ENCODE results near the gene NISCH. TPM values are rescaled to one million over a fixed set of nuclear protein-coding genes. Genes with fewer than 3 reads are reported as not detected.

Gene NISCH
- total RNA-seq, 2 donors from 2014 or later = 57.3 to 58.1 TPM

DNA sequence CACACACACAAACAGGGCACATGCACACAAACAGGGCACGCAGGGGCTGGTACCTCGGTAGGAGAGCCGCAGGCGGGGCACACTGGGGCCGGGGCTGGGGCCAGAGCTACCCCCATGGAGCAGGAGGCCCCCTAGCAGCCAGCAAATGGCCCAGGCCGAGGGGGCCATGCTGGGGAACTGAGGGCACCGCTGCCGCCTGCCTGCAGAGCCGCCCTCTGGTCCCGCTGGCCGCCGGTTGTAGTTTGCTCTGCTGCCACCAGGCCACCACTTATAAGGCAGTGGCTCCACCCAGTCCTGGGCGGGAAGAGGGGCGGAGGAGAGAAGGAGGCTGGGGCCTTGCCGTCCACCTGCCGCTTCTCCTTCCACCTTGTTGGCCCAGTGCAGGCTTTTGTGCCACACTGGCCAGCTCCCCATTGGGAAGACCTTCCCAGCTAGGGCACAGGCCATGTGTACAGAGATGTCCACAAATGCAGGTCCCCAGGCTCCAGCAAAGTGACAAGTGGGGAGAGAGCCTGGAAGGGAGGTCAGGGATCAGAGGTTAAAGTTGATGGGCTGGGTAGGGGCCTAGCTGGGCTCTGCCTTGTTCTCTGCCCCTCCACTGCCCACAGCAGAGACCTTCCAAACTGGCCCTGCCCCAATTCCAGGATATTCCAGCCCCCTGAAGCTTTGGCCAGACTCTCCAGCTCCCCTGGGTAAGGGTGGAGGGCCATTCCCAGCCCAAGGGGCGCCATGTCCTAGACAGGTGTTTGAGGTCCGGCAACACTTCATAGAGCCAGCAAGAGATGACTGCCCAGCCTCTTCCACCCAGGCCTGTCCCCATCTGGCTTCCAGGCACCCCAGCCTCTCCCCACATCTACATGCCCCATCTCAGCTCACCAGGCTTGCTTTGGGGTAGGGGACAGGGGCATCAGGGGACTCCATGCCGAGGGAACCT lies 10.3 kb upstream of the NISCH start, which contains the start of gene SEMA3G:
Gene SEMA3G, minus strand, starts transcription at position 244 of the 934 bp plus-strand sequence. Its CDS starts 76 bp downstream, at position 168.
- DNase-seq (peak; percentile 81 to 87), ATAC-seq (peak; percentile 93)
- intact Hi-C loops (cut with DNase I, micrococcal nuclease) = no loop called here

DNA sequence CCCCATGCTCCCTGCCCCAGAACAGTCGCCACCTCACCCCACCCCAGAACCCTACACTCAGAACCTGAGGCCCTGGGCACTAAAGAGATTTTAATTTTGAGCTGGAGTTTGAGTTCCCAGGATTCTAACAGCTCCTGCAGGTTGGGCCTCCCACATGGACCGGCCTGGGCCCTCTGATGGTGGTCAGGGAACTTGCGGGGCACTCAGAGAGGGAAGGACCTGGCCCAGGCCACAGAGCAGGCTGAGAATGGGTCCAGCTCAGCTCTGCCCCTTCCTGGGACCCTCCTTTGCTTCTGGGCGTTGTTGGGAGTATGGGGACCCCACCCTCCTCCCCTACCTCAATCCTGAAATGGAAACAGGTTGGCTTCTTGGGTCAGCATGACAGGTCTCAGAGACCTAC lies 9.4 kb upstream of the NISCH start:
- ATAC-seq = no peak
- DNase-seq = no peak
- intact Hi-C loops (cut with DNase I, micrococcal nuclease) = no loop called here

DNA sequence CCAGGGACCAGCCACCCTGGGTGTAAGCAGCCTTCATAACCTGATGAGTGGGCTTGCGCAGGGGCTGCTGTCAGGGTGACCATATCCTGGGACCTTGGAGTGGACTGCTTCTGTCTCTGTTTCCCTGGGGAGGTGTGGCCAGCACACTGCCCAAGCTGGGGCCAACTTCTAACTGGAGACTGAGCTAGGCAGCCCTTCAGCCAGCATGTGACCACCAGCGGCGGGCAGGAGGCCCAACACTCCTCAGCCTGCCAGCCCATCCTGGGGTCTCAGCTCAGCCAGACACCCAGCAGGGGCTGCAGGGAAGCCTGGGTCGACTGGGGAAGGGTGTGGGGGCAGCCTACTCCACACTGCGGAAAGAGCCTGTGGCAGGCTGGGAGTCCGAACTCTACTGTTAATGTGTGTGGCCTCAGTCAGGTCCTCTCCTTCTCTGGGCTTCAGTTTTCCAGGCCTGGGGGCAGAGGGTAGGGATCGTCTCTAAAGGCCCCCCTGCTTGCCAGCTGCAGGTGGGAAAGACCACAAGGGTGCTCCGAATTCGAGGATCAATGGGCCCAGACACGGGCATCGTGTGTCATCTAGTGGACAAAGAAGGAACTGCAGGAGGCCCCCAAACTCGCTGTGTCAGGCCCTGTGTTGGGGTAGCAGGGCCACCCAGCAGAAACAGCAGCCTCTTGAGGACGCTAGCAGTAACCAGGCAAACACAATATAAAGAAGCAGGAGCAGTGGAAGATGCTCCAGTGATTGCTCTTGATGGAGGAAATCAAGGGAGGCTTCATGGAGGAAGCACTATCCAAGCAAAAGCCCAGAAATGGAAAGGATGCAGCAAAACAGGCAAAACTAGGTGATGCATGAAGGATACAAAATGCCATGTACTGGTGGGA lies 8.5 kb upstream of the NISCH start:
- DNase-seq (peak in 1 of 2 donors; percentile 68), ATAC-seq (peak; percentile 37)
- intact Hi-C loops (cut with DNase I, micrococcal nuclease) = no loop called here

DNA sequence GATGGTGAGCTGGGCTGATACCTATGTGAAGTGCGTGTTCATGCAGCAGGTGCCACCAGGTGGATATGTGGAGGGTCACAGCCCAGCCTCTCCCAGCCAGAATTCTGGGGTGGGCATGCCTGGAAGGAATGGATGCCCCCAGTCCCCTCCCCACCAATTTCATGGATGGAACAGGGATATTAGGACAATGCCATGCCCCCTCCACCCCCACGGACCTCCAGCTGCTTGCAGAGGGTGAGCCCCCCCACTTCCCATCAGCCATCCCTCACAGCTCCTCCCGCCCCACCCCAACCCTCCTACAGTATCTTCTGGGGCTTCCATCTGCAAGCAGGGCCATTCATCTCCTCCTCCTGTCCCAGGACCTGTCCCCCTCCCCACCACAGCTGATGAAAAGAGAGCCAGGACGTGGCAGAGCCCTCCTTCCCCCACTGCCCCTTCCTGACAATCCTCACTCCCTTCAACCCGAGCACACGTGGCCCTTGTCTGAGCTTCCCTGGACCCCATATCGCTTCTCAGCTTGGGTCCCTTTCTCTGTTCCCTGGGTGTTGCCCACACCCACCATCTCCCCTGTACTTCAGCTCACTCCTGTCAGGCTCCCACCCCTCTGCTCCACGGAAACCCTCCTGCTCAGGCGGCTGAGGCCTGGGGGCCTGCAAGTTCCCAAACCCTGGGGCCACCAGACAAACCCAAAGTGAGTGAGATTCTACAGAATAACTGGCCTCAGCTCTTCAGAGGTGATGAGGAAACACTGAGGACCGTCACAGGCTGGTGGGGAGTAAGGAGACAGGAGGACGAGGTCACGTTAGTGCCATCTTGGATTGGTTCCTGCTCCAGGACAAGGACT lies 7.7 kb upstream of the NISCH start:
- ATAC-seq (no peak), DNase-seq (no peak)
- intact Hi-C loops (cut with DNase I, micrococcal nuclease) = no loop called here

DNA sequence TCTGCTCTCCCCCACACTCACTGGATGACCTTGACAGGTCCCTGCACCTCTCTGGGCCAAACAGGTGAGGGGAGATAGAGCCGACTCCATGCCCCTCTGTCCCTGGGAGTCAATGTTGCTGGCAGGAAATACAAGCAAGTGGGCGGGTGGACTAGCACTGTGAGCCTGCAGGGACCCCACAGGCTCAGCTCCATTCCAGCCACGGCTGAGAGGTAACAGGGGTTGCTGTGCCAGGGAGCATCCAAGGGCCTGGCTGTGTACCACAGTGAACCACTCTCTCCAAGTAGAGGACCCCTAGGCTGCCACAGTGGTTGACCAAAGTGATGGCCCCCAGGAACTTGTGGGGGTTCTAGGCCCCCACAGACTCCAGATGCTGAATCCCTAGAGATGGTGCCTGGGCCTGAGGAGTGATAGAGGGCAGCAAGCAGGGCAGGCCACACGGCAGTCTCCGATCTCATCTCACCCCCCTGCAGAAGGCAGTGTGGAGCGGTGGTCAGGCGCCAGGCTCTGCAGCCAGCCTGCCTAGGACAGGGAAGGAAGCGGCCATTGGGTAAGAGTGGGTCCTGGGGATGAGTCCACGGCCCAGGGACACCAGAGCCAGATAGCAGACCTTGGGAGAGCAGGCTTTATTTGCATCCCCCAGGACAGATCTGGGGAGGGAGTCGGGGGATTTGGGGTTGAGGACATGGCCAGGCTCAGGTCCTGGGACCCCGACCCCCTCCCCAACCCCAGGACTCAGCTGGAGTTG lies 4.7 kb upstream of the NISCH start:
- DNase-seq (no peak), ATAC-seq (no peak)
- intact Hi-C loops (cut with DNase I, micrococcal nuclease) = no loop called here

DNA sequence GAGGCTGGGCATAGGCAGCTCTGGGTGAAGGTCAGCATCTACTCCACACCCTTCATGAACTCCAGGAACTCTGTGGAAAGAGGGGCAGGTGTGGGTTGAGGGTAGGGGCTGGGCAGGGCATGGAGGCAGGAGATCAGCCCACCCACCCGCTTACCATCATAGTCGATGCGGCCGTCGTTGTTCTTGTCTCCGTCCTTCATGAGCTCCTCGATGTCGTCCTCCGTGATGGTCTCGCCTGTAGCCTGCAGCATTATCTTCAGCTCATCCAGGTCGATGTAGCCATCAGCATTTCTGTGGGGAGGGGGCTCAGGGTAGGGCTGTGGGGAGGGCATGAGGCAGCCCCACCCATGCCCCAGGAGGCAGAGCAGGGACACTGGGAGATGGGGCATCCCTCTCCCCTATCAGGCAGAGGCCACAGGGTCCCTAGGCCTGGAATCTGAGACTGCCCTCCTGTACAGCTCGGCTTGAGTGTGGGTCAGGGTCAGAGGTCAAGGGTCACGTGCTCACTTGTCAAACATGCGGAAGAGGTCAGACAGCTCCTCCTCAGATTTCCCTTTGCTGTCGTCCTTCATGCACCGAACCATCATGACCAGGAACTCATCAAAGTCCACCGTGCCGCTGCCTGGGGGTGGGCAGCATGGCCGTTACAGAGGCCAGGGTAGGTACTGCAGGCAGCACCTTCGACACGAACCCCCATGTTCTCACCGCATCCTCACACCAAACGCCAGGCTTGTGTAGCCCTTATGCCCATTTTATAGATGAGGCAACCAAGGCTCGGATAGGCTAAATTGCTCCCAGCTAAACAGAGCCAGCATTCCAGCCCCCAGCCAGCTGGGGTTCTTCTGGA lies 3.9 kb upstream of the NISCH start:
- ATAC-seq (no peak), DNase-seq (no peak)
- intact Hi-C loops (cut with DNase I, micrococcal nuclease) = no loop called here

DNA sequence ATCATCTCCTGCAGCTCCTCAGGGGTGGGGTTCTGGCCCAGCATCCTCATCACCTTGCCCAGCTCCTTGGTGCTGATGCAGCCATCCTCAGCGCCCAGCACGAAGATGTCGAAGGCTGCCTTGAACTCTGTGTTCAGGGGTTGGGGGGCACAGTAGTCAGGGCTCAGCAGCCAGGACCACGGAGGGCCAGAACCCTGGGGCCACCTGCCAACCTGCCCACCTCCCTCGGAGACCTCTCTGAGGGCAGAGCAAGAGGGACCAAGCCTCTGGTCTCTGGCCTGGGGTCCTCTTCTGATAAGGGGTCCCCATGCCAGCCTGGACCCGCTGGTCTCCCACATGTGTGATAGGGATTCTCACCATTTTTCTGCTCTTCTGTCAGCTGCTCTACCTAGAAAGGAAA lies 3.3 kb upstream of the NISCH start:
- ATAC-seq (no peak), DNase-seq (no peak)

DNA sequence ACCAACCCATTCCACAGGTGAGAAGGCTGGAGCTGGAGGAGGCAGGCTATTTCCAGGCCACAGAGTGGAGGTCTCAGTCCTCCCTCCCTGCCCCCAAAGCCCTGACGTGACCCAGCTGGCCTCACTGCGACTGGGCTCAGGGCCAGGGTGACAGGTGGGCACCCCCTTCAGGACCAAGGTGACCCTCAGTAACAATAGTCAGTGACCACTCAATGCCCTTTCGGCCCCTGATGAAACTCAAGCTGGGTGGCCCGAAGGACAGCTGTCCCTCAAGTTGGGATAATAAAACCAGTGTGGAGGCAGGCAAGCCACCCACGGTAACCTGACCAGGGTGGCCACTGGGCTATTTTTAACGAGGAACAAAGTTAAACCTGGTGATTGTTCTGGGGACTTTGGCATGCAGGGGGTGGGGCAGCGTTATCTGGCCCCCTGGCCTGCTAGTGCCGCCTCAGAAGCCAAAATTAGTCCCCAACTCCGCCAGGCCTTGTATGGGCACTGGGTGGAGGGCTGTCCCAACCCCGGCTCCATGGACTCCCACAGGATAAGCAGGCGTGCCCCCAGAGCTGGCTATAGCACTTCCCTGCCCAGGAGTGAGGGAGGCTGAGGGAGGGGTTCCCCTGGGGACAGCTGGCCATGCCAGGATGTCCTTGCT lies 2.7 kb upstream of the NISCH start:
- ATAC-seq = no peak
- no peak for DNase-seq
- intact Hi-C loops (cut with DNase I, micrococcal nuclease) = no loop called here

More for the DNA sequence above, 3.3 kb upstream of the NISCH start:
- intact Hi-C loops (cut with DNase I, micrococcal nuclease) = no loop called here

DNA sequence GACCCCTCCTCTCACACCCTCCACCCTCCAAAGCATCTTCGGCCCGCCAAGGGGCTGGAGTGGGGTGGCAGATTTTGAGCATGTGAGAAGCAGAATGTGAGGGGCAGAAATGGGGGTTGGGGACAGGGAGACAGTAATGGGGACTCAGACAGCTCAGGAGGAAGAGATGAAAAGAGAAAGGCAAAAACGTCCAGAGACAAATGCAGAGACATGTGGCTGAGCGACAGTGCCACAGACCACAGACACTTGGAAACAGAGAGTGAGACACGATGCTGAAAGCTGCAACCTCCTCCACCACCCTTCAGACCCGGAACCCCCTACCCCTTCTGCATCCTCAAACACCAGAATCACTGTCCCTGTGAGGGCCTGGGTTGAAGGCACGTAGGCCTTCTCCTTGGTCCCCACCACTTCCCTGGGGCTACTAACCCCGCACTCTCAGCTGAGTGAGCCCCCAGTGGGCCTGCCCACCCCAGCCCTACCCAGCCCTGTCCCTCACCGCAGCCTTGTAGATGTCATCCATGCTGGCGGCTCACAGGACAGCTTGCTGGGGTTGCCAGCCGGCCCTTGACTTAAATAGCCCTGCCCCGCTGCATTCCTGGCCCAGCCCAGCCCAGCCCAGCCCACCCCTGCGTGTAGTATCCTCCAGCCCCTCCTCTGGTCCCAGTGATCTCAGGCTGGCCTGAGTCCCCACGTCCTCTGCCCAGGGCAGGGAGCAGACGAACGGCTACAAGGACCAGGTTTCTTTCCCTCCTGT lies 1.7 kb upstream of the NISCH start, which contains the start of gene TNNC1:
Gene TNNC1, minus strand, starts transcription at position 546 of the 754 bp plus-strand sequence. Its CDS starts 26 bp downstream, at position 520.
- intact Hi-C loops (cut with DNase I, micrococcal nuclease) = no loop called here
- no peak for DNase-seq
- ATAC-seq = no peak

DNA sequence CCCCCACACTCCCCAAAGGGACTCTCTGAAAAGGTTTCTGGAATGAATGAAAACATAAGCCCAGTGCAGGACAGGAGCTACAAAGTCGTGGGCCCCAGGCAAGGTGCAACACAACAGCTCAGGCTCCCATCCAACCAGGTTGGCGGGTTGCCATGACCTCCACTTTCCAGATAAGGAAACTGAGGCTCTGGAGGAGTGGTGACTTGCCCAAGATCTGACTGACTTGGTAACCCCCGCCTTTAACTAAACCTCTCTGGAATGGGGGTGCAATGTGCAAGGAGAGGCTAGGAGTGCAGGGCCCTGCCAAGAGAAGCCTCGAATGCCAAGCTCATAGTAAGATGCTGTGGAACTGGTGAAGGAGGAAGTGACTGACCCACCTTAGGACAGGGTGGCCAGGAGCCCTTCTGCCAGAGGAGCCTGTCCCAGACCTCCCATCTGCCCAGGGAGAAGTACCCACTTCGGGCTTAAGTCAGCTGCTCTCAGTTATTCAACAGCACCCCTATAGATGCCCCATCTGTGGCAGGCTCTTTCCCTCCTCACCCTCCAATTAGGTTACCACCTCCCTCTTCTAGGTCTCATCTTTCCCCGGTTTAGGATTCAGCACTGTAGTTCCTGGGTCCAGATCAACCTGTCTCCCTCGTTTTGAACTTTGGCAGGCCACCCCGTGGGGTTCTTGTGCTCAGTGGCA lies 1.0 kb upstream of the NISCH start:
- ATAC-seq (peak; percentile 6), DNase-seq (peak in 1 of 2 donors; percentile 37)
- intact Hi-C loops (cut with DNase I, micrococcal nuclease) = no loop called here

DNA sequence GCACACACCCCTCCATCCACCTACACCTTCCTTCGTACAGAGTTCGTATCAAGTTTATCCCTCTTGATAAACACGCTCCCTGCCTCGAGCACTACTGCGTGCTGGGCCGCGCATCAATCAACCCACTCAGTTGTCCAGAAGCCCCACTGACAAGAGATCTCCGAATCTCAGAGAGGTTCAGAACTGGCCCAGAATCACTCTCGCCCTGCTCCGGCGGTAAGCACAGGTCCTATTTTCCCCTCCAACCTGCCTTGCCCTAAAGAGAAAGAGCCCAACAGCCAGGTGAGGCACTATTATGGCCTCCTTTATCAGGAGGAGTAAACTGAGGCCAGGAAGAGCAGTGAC lies 494 bp upstream of the NISCH start:
- ATAC-seq = peak; percentile 18
- intact Hi-C loops (cut with DNase I, micrococcal nuclease) = no loop called here
- DNase-seq = no peak

DNA sequence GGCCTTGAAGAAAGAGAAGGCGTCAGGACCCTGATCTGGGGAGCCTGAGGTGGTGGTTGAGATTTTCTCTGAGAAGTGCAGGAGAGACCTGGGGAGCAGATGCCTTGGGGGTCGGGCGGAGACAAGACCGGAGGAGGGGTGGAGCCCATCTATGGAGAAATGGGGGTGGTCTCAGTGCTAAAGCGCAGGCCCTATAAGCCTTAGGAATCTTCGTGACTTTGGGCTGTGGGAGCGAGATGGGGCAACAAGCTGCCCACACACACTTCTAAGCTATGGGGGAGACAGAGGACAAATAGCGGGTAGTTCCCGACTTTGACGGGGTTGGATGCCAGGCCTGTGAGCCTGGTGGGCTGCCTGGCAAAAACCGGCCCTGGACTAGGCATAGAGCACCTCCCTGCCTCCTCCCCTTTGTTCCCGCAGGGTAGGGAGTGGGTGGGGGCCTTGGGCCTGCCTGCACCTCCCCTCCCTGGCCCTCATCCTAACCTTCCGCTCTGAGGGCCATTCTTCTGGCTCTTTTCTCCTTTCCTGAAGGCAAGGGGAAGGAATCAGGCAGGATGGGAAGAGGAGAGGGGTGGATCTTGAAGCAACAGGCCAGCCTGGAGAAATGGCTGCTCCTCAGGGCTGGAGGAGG lies 880 bp downstream of the NISCH start:
- DNase-seq = no peak
- intact Hi-C loops (cut with DNase I, micrococcal nuclease) = no loop called here
- ATAC-seq = no peak

DNA sequence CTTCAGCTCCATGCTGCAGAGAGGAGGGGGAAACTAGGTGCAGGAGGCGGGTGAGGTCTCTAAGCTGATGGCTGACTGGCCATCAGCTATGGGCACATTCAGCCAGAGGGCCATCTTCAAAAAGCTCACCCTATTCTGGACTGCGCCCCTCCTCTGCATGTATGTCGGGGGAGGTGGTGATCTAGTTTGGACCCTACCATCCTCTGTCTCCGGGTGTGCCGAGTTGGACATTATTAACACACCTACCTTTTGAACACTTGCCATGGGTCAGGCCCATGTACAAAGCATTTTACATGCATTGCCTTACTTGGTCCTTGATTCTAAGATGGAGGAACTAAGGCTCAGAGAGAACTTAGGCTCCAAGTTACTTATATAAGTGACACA lies 1.4 kb downstream of the NISCH start:
- ATAC-seq (no peak), DNase-seq (no peak)
- intact Hi-C loops (cut with DNase I, micrococcal nuclease) = no loop called here

DNA sequence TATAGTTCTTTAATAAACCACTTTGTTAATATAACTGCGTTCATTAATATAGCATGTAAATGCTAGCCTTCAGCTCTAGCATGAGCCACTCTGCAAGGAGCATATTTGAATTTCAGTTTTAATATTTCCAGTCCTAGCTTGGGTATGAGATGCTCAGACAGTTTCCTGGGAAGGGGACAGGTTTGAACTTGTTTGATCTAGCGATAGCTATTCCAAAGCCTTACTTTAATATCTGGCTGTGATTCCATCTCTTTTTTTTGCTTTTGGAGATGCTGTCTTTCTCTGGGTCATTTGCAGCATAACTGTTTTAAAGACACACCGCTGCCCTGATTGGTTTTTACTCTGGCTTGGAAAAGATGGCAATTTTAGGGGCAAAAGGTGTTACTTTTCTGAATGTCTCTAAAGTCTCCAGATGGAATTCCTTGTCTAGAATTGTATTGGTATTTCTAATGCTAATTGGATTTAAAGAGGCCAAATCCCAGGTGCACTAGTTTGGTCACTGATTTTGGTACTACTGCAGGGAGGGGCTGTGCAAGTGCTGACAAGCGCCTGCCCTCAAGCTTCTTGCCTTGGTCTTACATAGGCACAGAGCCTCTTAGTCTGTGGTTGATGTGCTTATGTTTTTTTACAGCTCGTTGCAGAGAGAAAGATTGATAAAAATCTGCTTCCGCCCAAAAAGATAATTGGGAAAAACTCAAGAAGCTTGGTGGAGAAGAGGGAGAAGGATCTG lies 2.8 kb downstream of the NISCH start:
- no peak for ATAC-seq
- no peak for DNase-seq
- intact Hi-C loops (cut with DNase I, micrococcal nuclease) = no loop called here

All from left colon (tissue), 2 donors.